K562 (cell line): ENCODE data around the gene CGB3. TPM values are rescaled to one million over a fixed set of nuclear protein-coding genes. Genes with fewer than 3 reads are reported as not detected.

Experiments used
- ATAC-seq: fragments of 200-7000 bp; cut with Tn5 transposase; 3 replicates; pipeline ENCODE4 v1.9.1; 2020; ENCODE audit warnings: moderate library complexity
- BruUV-seq: library from RNA; stranded (reverse); fragments of 400-500 nt; replicated peaks from 2 replicates; lab custom pipeline; 2021; lab: Mats Ljungman, UMichigan
- CTCF ChIA-PET: fragments of 300-600 bp; formaldehyde crosslinking; extraction: SDS; loops from one replicate; lab custom pipeline; 2021; ENCODE audit warnings: low intra/inter-chr PET ratio; lab: Yijun Ruan, JAX
- POLR2A ChIA-PET: fragments of 300-600, 350-650 bp; sonication (Branson Sonifier 250); formaldehyde crosslinking; extraction: SDS; loops from one replicate; lab custom pipeline; 2021; ENCODE audit warnings: antibody characterized with exemption, inconsistent platforms; lab: Yijun Ruan, JAX
- DNase-seq, 4 experiments: peaks; one replicate each; pipeline versions ENCODE4 v3.0.0 to v3.0.0-alpha.2; 2011 to 2018; ENCODE audit warnings: low spot score in 3 of 4, mixed read lengths in 3 of 4; ENCODE audit errors: extremely low read depth in 1 of 4
- FAIRE-seq: peaks from 2 replicates; lab custom pipeline; 2011; peaks lifted over from hg19 to GRCh38; lab: Jason Lieb, UNC
- H2AFZ ChIP-seq: 2 replicates; pipeline ENCODE4 v1.6.0; 2011; ENCODE audit warnings: low read depth, low read length, control low read depth, inconsistent platforms
- H3K27ac ChIP-seq: fragments of 200-600 bp; 3 replicates; pipeline ENCODE4 v1.8.0; 2011; ENCODE audit warnings: low read depth, mild to moderate bottlenecking, control low read depth, inconsistent platforms, low read length, moderate library complexity, mixed read lengths; ENCODE audit errors: extremely low read depth
- H3K27me3 ChIP-seq, 2 experiments: fragments of 300-600 bp in 1 of 2; 2 replicates in 1 of 2; 3 replicates in 1 of 2; pipeline versions ENCODE4 v1.6.0 to v1.8.0; 2011; ENCODE audit warnings: inconsistent platforms in 2 of 2, low read length in 2 of 2, mild to moderate bottlenecking in 1 of 2, mixed read lengths in 1 of 2, moderate library complexity in 1 of 2; ENCODE audit not compliant: control insufficient read depth in 2 of 2, insufficient read depth in 2 of 2
- H3K36me3 ChIP-seq: fragments of 300-600 bp; 3 replicates; pipeline ENCODE4 v1.8.0; 2011; ENCODE audit warnings: mild to moderate bottlenecking, low read length, inconsistent platforms; ENCODE audit not compliant: control insufficient read depth, insufficient read depth
- H3K4me1 ChIP-seq, 2 experiments: fragments of 200-600 bp in 1 of 2; replicated peaks in 1 of 2; 2 replicates in 1 of 2; 3 replicates in 1 of 2; pipeline versions ENCODE4 v1.5.1 to v1.8.0; 2011; ENCODE audit warnings: inconsistent platforms in 2 of 2, low read length in 2 of 2, mild to moderate bottlenecking in 1 of 2, mixed read lengths in 1 of 2, moderate library complexity in 1 of 2; ENCODE audit not compliant: control insufficient read depth in 2 of 2, insufficient read depth in 2 of 2
- H3K4me2 ChIP-seq: 2 replicates; pipeline ENCODE4 v1.6.1; 2011; ENCODE audit warnings: low read length, control low read depth, inconsistent platforms, mixed read lengths; ENCODE audit not compliant: insufficient read depth
- H3K4me3 ChIP-seq: fragments of 200-600 bp; sonication (generic), shearing (Covaris generic); 2 replicates; pipeline ENCODE4 v1.5.1; 2016; ENCODE audit warnings: control low read depth, inconsistent platforms
- H3K79me2 ChIP-seq: fragments of 200-600 bp; 3 replicates; pipeline ENCODE4 v1.8.0; 2011; ENCODE audit warnings: low read length, inconsistent platforms; ENCODE audit not compliant: control insufficient read depth, insufficient read depth
- H3K9ac ChIP-seq, 2 experiments: 2 replicates each; pipeline versions ENCODE4 v1.6.0 to v1.6.1; 2011; ENCODE audit warnings: low read depth in 2 of 2, low read length in 2 of 2, control low read depth in 1 of 2, inconsistent platforms in 1 of 2, mild to moderate bottlenecking in 1 of 2, mixed read lengths in 1 of 2; ENCODE audit not compliant: insufficient read depth in 1 of 2
- H3K9me1 ChIP-seq: one replicate; pipeline ENCODE4 v1.6.0; 2011; ENCODE audit warnings: inconsistent platforms, mild to moderate bottlenecking, low read length, moderate library complexity; ENCODE audit not compliant: control insufficient read depth, insufficient read depth
- H3K9me3 ChIP-seq: replicated peaks from 2 replicates; pipeline ENCODE4 v1.5.1; 2011; ENCODE audit warnings: low read depth, low read length, inconsistent platforms; ENCODE audit not compliant: control insufficient read depth, insufficient read depth
- H4K20me1 ChIP-seq: replicated peaks from 2 replicates; pipeline ENCODE4 v1.6.1; 2011; ENCODE audit warnings: low read length, inconsistent platforms, mixed read lengths; ENCODE audit not compliant: control insufficient read depth, insufficient read depth
- BHLHE40 ChIP-seq: IDR thresholded peaks from 2 replicates; pipeline ENCODE4 v1.6.1; 2011; ENCODE audit warnings: low read length, improper control_type of control experiment
- C11orf30 ChIP-seq: fragments of 450-650 bp; IDR thresholded peaks from 2 replicates; pipeline ENCODE4 v1.6.1; 2016; ENCODE audit warnings: low read depth, mild to moderate bottlenecking
- CBFB ChIP-seq: sonication (generic); formaldehyde crosslinking; IDR thresholded peaks from 2 replicates; pipeline ENCODE4 v1.4.0; 2020; ENCODE audit warnings: mild to moderate bottlenecking, missing genetic modification reagents
- EP400 ChIP-seq: fragments of 450-650 bp; IDR thresholded peaks from 2 replicates; pipeline ENCODE4 v1.6.1; 2017; ENCODE audit warnings: antibody characterized with exemption, mild to moderate bottlenecking, moderate library complexity
- FOXA3 ChIP-seq, 2 experiments: fragments of 450-650 bp in 1 of 2; sonication (generic) in 1 of 2; formaldehyde crosslinking; IDR thresholded peaks in 1 of 2; conservative IDR thresholded peaks in 1 of 2; 2 replicates each; pipeline versions ENCODE4 v1.4.0 to v1.8.0; 2020 to 2022; ENCODE audit warnings: mild to moderate bottlenecking in 2 of 2, missing genetic modification reagents in 1 of 2
- GATAD2A ChIP-seq: fragments of 450-650 bp; IDR thresholded peaks from 2 replicates; pipeline ENCODE4 v1.6.1; 2017
- GTF2E2 ChIP-seq: fragments of 200-800 bp; sonication (Bioruptor generic); IDR thresholded peaks from 2 replicates; pipeline ENCODE4 v1.6.1; 2016; ENCODE audit warnings: missing genetic modification characterization, missing compliant biosample characterization
- LCOR ChIP-seq: sonication (generic); formaldehyde crosslinking; IDR thresholded peaks from 2 replicates; pipeline ENCODE4 v1.8.0; 2022; ENCODE audit warnings: mild to moderate bottlenecking, missing genetic modification reagents
- PRMT5 ChIP-seq: sonication (generic); formaldehyde crosslinking; IDR thresholded peaks from 2 replicates; pipeline ENCODE4 v1.5.0; 2020; ENCODE audit warnings: missing genetic modification reagents
- RFX1 ChIP-seq: fragments of 450-650 bp; IDR thresholded peaks from 2 replicates; pipeline ENCODE4 v1.6.1; 2016; ENCODE audit warnings: mild to moderate bottlenecking, moderate library complexity
- SAFB ChIP-seq: fragments of 200-400 bp; formaldehyde crosslinking; IDR thresholded peaks from 2 replicates; pipeline ENCODE4 v1.6.1; 2017; ENCODE audit warnings: low read depth, low read length, borderline replicate concordance
- U2AF2 ChIP-seq: fragments of 200-400 bp; formaldehyde crosslinking; optimal IDR thresholded peaks from 2 replicates; pipeline ENCODE3; 2017; ENCODE audit warnings: low read depth, mild to moderate bottlenecking, low read length
- YBX1 ChIP-seq: fragments of 450-650 bp; IDR thresholded peaks from 2 replicates; pipeline ENCODE4 v1.7.1; 2016; ENCODE audit warnings: mild to moderate bottlenecking
- ZNF384 ChIP-seq: IDR thresholded peaks from 2 replicates; pipeline ENCODE4 v1.6.1; 2012; ENCODE audit warnings: low read depth, low read length, improper control_type of control experiment
- ZNF668 ChIP-seq: fragments of 250-450 bp; sonication (Bioruptor Pico); IDR thresholded peaks from 2 replicates; pipeline ENCODE4 v1.8.0; 2022; ENCODE audit warnings: mild to moderate bottlenecking, inconsistent platforms
- ZNF764 ChIP-seq: fragments of 250-450 bp; sonication (Bioruptor Pico); IDR thresholded peaks from 2 replicates; pipeline ENCODE4 v1.4.0; 2020; ENCODE audit warnings: low read depth, mild to moderate bottlenecking, moderate library complexity
- ZNF77 ChIP-seq: fragments of 250-450 bp; sonication (Bioruptor Pico); IDR thresholded peaks from 2 replicates; pipeline ENCODE4 v1.5.0; 2020
- WGBS: fragments of 100-300 bp; shearing (Covaris generic); methylation state at CpG from one replicate; pipeline ENCODE4 v1.1.6; 2016; ENCODE audit warnings: low coverage, mixed read lengths; ENCODE audit not compliant: insufficient coverage; ENCODE audit errors: missing lambda C conversion rate; 5-methylcytosine and 5-hydroxymethylcytosine counted together
- in situ Hi-C: fragments of 300-500 bp; cut with MboI; formaldehyde crosslinking; loops from 4 replicates; pipeline ENCODE4 v1.15.0; 2018; ENCODE audit warnings: inconsistent platforms, mixed read lengths
- intact Hi-C: fragments of 100-400 bp; cut with micrococcal nuclease; formaldehyde crosslinking; loops from 2 replicates; pipeline ENCODE4 v1.14.2; 2022
- polyA plus RNA-seq, 8 experiments: library from polyadenylated mRNA; depleted of rRNA in 4 of 8; stranded (reverse) in 5 of 8; unstranded in 3 of 8; fragments of >200 nt; fragmentation: Nextera tagmentation in 2 of 8; fragmentation: Illumina TruSeq in 1 of 8; extraction: Ambion mirVana in 2 of 8; extraction: Trizol in 1 of 8; gene quantifications; 2 replicates each; pipeline versions ENCODE4 v1.2.1 to v1.2.3, GENCODE V29; 2011 to 2014; ENCODE audit warnings: inconsistent platforms in 1 of 8, missing spikeins in 1 of 8
- total RNA-seq, 7 experiments: library from RNA; depleted of rRNA in 6 of 7; stranded (reverse); fragments of >200 nt in 6 of 7; fragmentation: Illumina TruSeq in 2 of 7; extraction: Trizol in 2 of 7; gene quantifications; 2 replicates each; pipeline versions ENCODE4 v1.2.1 to v1.2.3, GENCODE V29; 2011 to 2021; ENCODE audit warnings: low replicate concordance in 1 of 7
- TF ChIP-seq, protein P1 (sequence below): sonication (generic); formaldehyde crosslinking; IDR thresholded peaks from 2 replicates; pipeline ENCODE4 v1.8.0; 2022; ENCODE audit warnings: missing genetic modification reagents, mild to moderate bottlenecking, moderate library complexity, borderline replicate concordance
- TF ChIP-seq, protein P2 (sequence below): sonication (generic); formaldehyde crosslinking; IDR thresholded peaks from 2 replicates; pipeline ENCODE4 v1.8.1; 2022; ENCODE audit warnings: missing genetic modification reagents

Gene CGB3
- total and polyA plus RNA-seq, 9 of the 15 experiments (the other 6 are each of a cell fraction or from before 2014, with no cell fraction given) = not detected

DNA sequence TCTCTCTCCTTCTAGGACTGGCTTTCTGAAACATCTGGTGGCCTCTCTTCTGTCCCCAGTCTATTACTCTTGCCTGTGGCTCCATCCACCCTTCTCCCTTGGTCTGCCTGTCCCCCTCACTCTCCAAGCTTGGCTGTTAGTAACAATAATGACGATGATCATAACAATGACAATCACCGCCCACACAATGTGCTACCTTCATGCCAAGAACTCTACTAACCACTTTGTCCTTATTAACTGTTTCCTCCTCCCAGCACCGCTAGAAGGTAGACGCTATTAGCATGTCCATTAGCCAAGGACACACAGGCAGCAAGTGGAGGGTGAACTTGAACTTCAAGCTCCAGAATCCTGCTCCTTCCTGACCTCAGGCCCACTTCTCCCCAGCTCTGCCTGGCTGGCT lies 33.7 kb downstream of the CGB3 start:
- CTCF ChIA-PET = no interaction called here
- intact Hi-C loops = loop anchor here (10.0 kb wide), 2 partner anchors 164 to 234 kb away; partner anchors contain the start of genes HRC and TRPM4
- DNase-seq = no peak
- BruUV-seq = no TSS peak
- H3K27me3 ChIP-seq = no peaks in the 10 kb centered on the region
- POLR2A ChIA-PET = no interaction called here
- H3K36me3 ChIP-seq = peaks cover 50% of the 10 kb centered on the region
- no peak overlapping the region for H3K4me3 ChIP-seq
- TF ChIP-seq LCOR (CRISPR knock-in tag) (no peak), GTF2E2 (tag) (no peak), ZNF77 (CRISPR knock-in tag) (no peak), GATAD2A (no peak), EP400 (no peak), ZNF384 (no peak), U2AF2 (no peak), RFX1 (no peak), YBX1 (no peak), ZNF668 (CRISPR knock-in tag) (no peak), SAFB (no peak), FOXA3 (CRISPR knock-in tag; conservative IDR thresholded peaks at IDR 0.05 in 1 of 2, IDR thresholded peaks at IDR 0.05 in 1 of 2) (no peak), PRMT5 (no peak), CBFB (CRISPR knock-in tag) (no peak), C11orf30 (no peak), ZNF764 (no peak), BHLHE40 (no peak)
- TF ChIP-seq, protein P1, sequence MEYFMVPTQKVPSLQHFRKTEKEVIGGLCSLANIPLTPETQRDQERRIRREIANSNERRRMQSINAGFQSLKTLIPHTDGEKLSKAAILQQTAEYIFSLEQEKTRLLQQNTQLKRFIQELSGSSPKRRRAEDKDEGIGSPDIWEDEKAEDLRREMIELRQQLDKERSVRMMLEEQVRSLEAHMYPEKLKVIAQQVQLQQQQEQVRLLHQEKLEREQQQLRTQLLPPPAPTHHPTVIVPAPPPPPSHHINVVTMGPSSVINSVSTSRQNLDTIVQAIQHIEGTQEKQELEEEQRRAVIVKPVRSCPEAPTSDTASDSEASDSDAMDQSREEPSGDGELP (CRISPR knock-in tag) = no peak
- TF ChIP-seq, protein P2, sequence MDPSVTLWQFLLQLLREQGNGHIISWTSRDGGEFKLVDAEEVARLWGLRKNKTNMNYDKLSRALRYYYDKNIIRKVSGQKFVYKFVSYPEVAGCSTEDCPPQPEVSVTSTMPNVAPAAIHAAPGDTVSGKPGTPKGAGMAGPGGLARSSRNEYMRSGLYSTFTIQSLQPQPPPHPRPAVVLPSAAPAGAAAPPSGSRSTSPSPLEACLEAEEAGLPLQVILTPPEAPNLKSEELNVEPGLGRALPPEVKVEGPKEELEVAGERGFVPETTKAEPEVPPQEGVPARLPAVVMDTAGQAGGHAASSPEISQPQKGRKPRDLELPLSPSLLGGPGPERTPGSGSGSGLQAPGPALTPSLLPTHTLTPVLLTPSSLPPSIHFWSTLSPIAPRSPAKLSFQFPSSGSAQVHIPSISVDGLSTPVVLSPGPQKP (CRISPR knock-in tag) = no peak
- no peak overlapping the region for H3K27ac ChIP-seq
- no peaks in the 10 kb centered on the region for H3K9me3 ChIP-seq
- peaks cover 47% of the 10 kb centered on the region for H3K79me2 ChIP-seq
- H2AFZ ChIP-seq = no peak overlapping the region
- ATAC-seq = no peak
- no peaks in the 10 kb centered on the region for H3K9me1 ChIP-seq
- in situ Hi-C loops = no loop called here
- H3K4me1 ChIP-seq = peaks cover 5 to 32% of the 10 kb centered on the region in 2 experiments; a peak in 4 of 5 replicates
- H3K9ac ChIP-seq = peak overlapping the region in 1 of 2 experiments; percentile 53; a peak in 1 of 4 replicates
- H4K20me1 ChIP-seq = no peaks in the 10 kb centered on the region
- H3K4me2 ChIP-seq = no peak overlapping the region
- no peak for FAIRE-seq
- 82% methylated on average over 4 of the region's 4 CpGs for WGBS
